GM19043 (cell line): ENCODE results near the gene ZNRF4.
"Not testable (repeated sequence)": the region's sequence is repeated elsewhere in the genome, so short reads cannot be mapped to it uniquely, and the experiment has no call there.

Source experiments
- ATAC-seq: cut with Tn5 transposase; IDR thresholded peaks from one replicate; pipeline ENCODE4 v1.9.1; 2021; ENCODE audit warnings: low read depth; ENCODE audit not compliant: unreplicated experiment

Gene ZNRF4

GRCh38 chr19:5470264-5470671, 15.1 kb downstream of the ZNRF4 start:
- no peak for ATAC-seq

GRCh38 chr19:5472286-5472685, 17.1 kb downstream of the ZNRF4 start:
- ATAC-seq: no peak

GRCh38 chr19:5473646-5474045, 18.4 kb downstream of the ZNRF4 start:
- ATAC-seq: no peak

- no peak for ATAC-seq
These were observed 22.4 kb downstream of the ZNRF4 start for GRCh38 chr19:5477451-5478215.

GRCh38 chr19:5478241-5478924, 23.2 kb downstream of the ZNRF4 start:
- ATAC-seq: no peak

- ATAC-seq: no peak
These were observed 23.8 kb downstream of the ZNRF4 start for GRCh38 chr19:5478925-5479588.

- ATAC-seq: no peak
These were observed 24.7 kb downstream of the ZNRF4 start for GRCh38 chr19:5479958-5480357.

- ATAC-seq: no peak
These were observed 25.2 kb downstream of the ZNRF4 start for GRCh38 chr19:5480427-5480836.

- no peak for ATAC-seq
These were observed 26.7 kb downstream of the ZNRF4 start for GRCh38 chr19:5481957-5482356.

GRCh38 chr19:5484398-5485285, 29.4 kb downstream of the ZNRF4 start:
- no peak for ATAC-seq

- ATAC-seq: no peak
These were observed 30.0 kb downstream of the ZNRF4 start for GRCh38 chr19:5485286-5485636.

GRCh38 chr19:5485658-5486057, 30.4 kb downstream of the ZNRF4 start:
- not testable (repeated sequence) for ATAC-seq

- ATAC-seq: no peak
These were observed 32.0 kb downstream of the ZNRF4 start for GRCh38 chr19:5487222-5487621.

GRCh38 chr19:5489551-5489950, 34.3 kb downstream of the ZNRF4 start:
- no peak for ATAC-seq

GRCh38 chr19:5491565-5491964, 36.3 kb downstream of the ZNRF4 start:
- no peak for ATAC-seq

- no peak for ATAC-seq
These were observed 37.0 kb downstream of the ZNRF4 start for GRCh38 chr19:5492281-5492634.

- no peak for ATAC-seq
These were observed 37.6 kb downstream of the ZNRF4 start for GRCh38 chr19:5492635-5493409.

GRCh38 chr19:5494773-5495172, 39.6 kb downstream of the ZNRF4 start:
- ATAC-seq: no peak

GRCh38 chr19:5495792-5496191, 40.6 kb downstream of the ZNRF4 start:
- ATAC-seq: no peak

GRCh38 chr19:5497297-5497696, 42.1 kb downstream of the ZNRF4 start:
- ATAC-seq: no peak
